GM12875 (cell line): ENCODE measurements around the gene FEM1C.

ENCODE experiments used
- H3K4me3 ChIP-seq: one replicate; pipeline ENCODE4 v1.5.1; 2011; ENCODE audit warnings: low read depth, low read length, control low read depth
- TF ChIP-seq, protein P1 (sequence below): IDR thresholded peaks from 2 replicates; pipeline ENCODE4 v1.5.1; 2011; ENCODE audit warnings: low read depth, mild to moderate bottlenecking, control low read depth, inconsistent platforms, low read length, moderate library complexity, borderline replicate concordance; ENCODE audit not compliant: insufficient read depth

The FEM1C gene

DNA sequence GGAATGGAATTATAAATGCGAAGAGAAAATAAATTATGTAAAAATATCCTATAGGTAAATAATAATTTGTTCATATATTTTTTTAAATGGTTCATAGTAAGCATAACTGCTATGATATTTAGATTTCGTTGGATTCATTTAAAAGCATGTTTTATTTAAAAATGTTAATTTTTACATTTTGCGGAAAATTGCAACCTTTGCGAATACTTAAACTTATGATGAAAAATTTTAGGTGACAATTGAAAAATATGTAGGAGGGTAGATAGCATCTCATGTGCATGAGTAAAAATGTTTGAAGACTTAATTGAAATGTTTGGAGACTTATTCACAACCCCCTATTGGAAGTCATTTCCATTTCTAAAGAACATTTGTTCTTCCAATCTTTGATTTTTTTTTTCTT lies 4.1 kb upstream of the FEM1C start:
- no peak overlapping the region for H3K4me3 ChIP-seq
- TF ChIP-seq, protein P1, sequence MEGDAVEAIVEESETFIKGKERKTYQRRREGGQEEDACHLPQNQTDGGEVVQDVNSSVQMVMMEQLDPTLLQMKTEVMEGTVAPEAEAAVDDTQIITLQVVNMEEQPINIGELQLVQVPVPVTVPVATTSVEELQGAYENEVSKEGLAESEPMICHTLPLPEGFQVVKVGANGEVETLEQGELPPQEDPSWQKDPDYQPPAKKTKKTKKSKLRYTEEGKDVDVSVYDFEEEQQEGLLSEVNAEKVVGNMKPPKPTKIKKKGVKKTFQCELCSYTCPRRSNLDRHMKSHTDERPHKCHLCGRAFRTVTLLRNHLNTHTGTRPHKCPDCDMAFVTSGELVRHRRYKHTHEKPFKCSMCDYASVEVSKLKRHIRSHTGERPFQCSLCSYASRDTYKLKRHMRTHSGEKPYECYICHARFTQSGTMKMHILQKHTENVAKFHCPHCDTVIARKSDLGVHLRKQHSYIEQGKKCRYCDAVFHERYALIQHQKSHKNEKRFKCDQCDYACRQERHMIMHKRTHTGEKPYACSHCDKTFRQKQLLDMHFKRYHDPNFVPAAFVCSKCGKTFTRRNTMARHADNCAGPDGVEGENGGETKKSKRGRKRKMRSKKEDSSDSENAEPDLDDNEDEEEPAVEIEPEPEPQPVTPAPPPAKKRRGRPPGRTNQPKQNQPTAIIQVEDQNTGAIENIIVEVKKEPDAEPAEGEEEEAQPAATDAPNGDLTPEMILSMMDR: no peak

GRCh38 chr5:115545351-115545882 lies 842 bp upstream of the FEM1C start:
- no peak overlapping the region for H3K4me3 ChIP-seq
- TF ChIP-seq, protein P1: no peak

DNA sequence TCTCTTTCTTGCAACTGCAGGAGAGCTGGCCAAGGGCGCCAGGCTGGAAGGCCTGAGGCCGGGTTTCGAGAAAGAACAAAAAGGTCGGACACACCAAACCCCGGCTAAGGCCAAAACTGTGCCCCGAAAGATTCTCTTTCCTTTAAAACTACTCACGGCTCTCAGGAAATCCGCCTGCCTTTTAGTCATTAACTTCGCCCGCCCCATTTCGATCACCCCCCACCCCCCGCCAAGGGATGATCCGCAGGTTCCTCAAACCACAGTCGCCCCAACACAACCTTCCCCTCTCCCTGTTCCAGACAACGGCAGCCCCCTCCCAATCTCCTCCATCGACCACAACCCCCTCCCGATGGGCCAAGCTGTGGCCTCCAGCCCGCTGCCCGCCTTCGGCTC lies 536 bp downstream of the FEM1C start:
- peak overlapping the region; percentile 89 for H3K4me3 ChIP-seq
- TF ChIP-seq, protein P1: no peak

GRCh38 chr5:115543365-115544042 lies 1.1 kb downstream of the FEM1C start:
- TF ChIP-seq, protein P1: no peak
- H3K4me3 ChIP-seq: peak overlapping the region; percentile 89

DNA sequence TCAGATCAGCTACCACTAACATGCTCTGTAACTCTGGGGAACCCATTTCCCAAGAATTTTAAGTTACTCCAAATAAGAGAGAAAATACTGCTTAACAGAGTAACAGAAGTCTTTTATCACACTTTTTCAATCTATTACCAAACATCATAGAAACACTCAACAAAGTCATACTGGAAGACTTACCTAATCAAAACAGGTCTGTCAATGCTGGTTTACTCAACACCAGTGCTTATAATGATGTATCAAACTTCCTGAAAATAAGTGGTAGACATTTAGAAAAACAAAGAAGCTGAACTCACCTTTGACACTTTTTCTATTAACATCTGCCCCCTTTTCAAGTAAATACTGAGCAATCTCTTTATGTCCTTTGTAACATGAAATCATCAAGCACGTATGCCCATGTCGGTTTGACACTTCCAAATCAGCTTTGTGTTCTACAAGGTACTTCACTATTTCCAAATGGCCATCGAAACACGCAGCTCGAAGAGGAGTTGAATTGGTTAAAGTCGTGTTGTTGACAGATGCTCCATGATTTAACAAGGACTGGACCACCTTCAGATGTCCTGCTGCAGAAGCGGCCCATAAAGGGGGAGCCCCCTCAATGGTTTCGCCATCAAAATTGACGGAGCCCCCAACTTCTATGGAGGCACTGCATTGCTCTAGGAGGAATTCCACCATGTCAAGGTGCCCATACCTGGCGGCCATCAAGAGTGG lies 1.8 kb downstream of the FEM1C start:
- peak overlapping the region; percentile 89 for H3K4me3 ChIP-seq
- TF ChIP-seq, protein P1: no peak

- TF ChIP-seq, protein P1: no peak
- peak overlapping the region; percentile 89 for H3K4me3 ChIP-seq
Measured at GRCh38 chr5:115542086-115542485, 2.5 kb downstream of the FEM1C start.
